Fibroblast of peridontal ligament (primary cell): Measurements from ENCODE around the gene GLYR1.

ENCODE experiments used
- DNase-seq: peaks from one replicate; pipeline ENCODE4 v3.0.0-alpha.2; 2010; ENCODE audit errors: extremely low read depth

GLYR1 gene

GRCh38 chr16:4806280-4806679 is 40.8 kb downstream of the GLYR1 start:
- DNase-seq = no peak

GRCh38 chr16:4805231-4805630 is 41.9 kb downstream of the GLYR1 start:
- no peak for DNase-seq

GRCh38 chr16:4803898-4804762 is 43.0 kb downstream of the GLYR1 start:
- DNase-seq = no peak

- DNase-seq = no peak
Measured at GRCh38 chr16:4803401-4803844, 43.7 kb downstream of the GLYR1 start.

GRCh38 chr16:4802659-4803287 is 44.3 kb downstream of the GLYR1 start:
- DNase-seq = peak; percentile 84

GRCh38 chr16:4801962-4802658 is 45.0 kb downstream of the GLYR1 start, which contains the start of gene ROGDI:
ROGDI (minus strand) TSS chr16:4802633; CDS start chr16:4802571, 62 bp downstream.
- peak; percentile 15 for DNase-seq

GRCh38 chr16:4801051-4801961 is 45.8 kb downstream of the GLYR1 start:
- DNase-seq = no peak

- DNase-seq = no peak
Measured at GRCh38 chr16:4800290-4801041, 46.6 kb downstream of the GLYR1 start.

GRCh38 chr16:4799171-4799855 is 47.8 kb downstream of the GLYR1 start:
- no peak for DNase-seq

GRCh38 chr16:4798456-4798855 is 48.6 kb downstream of the GLYR1 start:
- no peak for DNase-seq

- DNase-seq = no peak
Measured at GRCh38 chr16:4797805-4798252, 49.3 kb downstream of the GLYR1 start.

- no peak for DNase-seq
Measured at GRCh38 chr16:4796982-4797804, 49.9 kb downstream of the GLYR1 start.

GRCh38 chr16:4795828-4796572 is 51.1 kb downstream of the GLYR1 start:
- no peak for DNase-seq

- DNase-seq = no peak
Measured at GRCh38 chr16:4795181-4795827, 51.8 kb downstream of the GLYR1 start, which contains the start of gene SMIM22. SMIM22 (plus strand) TSS chr16:4795369; CDS start chr16:4795735, 366 bp downstream.

- no peak for DNase-seq
Measured at GRCh38 chr16:4792951-4793513, 54.1 kb downstream of the GLYR1 start.

GRCh38 chr16:4790871-4791270 is 56.2 kb downstream of the GLYR1 start:
- DNase-seq = no peak

GRCh38 chr16:4790261-4790660 is 56.8 kb downstream of the GLYR1 start:
- no peak for DNase-seq
